ENCODE results near the gene SGSH.

GRCh38 chr17:80176757-80177156 is 43.4 kb downstream of the SGSH start:
- TF ChIP-seq CTCF (IDR thresholded peaks at IDR 0.05) (no peak), EP300 (IDR thresholded peaks at IDR 0.05) (no peak), POLR2A (IDR thresholded peaks at IDR 0.05) (no peak)

Measured in suprapubic skin (tissue), 3 donors.